Ishikawa (cell line): ENCODE measurements around the gene NDUFS1.

Experiments used
- CREB1 ChIP-seq: IDR thresholded peaks from 2 replicates; pipeline ENCODE4 v1.6.1; 2012; ENCODE audit warnings: low read depth
- EP300 ChIP-seq: IDR thresholded peaks from 2 replicates; pipeline ENCODE4 v1.6.1; 2012; ENCODE audit warnings: borderline replicate concordance
- FOXM1 ChIP-seq: IDR thresholded peaks from 2 replicates; pipeline ENCODE4 v1.6.1; 2012; ENCODE audit warnings: low read depth, borderline replicate concordance
- RAD21 ChIP-seq: IDR thresholded peaks from 2 replicates; pipeline ENCODE4 v1.6.1; 2012; ENCODE audit warnings: low read depth
- TAF1 ChIP-seq: IDR thresholded peaks from 2 replicates; pipeline ENCODE4 v1.6.1; 2012; ENCODE audit warnings: low read depth, mild to moderate bottlenecking
- TEAD4 ChIP-seq: IDR thresholded peaks from 2 replicates; pipeline ENCODE4 v1.6.1; 2012
- YY1 ChIP-seq: IDR thresholded peaks from 2 replicates; pipeline ENCODE4 v1.6.1; 2012; ENCODE audit warnings: low read depth
- ZBTB7A ChIP-seq: IDR thresholded peaks from 2 replicates; pipeline ENCODE4 v1.6.1; 2012; ENCODE audit warnings: low read depth
- TF ChIP-seq, protein P1 (sequence below): IDR thresholded peaks from 2 replicates; pipeline ENCODE4 v1.6.1; 2012; ENCODE audit warnings: low read depth, mild to moderate bottlenecking
- TF ChIP-seq, protein P2 (sequence below): IDR thresholded peaks from 2 replicates; pipeline ENCODE4 v1.6.1; 2012

DNA sequence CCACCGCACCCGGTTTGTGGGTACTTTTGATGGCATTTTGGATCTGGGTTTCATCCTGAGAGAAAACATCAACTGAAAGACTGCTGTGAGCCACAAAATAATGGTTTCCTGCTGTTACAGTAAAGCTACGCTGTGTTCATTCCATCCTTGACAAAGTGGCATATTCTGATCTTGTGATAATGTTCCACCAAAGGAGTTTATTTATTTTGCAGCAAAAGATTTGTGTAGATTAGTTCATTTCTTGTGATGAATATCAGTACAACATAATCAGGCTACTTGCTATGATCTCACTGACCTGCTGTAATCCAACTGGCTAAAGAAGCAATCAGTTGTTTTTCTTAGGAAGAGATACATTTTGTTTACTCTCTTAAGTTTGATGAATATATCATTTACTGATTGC lies 45.5 kb upstream of the NDUFS1 start:
- TF ChIP-seq EP300 = no peak
- TF ChIP-seq TAF1 = no peak
- TF ChIP-seq, protein P1, sequence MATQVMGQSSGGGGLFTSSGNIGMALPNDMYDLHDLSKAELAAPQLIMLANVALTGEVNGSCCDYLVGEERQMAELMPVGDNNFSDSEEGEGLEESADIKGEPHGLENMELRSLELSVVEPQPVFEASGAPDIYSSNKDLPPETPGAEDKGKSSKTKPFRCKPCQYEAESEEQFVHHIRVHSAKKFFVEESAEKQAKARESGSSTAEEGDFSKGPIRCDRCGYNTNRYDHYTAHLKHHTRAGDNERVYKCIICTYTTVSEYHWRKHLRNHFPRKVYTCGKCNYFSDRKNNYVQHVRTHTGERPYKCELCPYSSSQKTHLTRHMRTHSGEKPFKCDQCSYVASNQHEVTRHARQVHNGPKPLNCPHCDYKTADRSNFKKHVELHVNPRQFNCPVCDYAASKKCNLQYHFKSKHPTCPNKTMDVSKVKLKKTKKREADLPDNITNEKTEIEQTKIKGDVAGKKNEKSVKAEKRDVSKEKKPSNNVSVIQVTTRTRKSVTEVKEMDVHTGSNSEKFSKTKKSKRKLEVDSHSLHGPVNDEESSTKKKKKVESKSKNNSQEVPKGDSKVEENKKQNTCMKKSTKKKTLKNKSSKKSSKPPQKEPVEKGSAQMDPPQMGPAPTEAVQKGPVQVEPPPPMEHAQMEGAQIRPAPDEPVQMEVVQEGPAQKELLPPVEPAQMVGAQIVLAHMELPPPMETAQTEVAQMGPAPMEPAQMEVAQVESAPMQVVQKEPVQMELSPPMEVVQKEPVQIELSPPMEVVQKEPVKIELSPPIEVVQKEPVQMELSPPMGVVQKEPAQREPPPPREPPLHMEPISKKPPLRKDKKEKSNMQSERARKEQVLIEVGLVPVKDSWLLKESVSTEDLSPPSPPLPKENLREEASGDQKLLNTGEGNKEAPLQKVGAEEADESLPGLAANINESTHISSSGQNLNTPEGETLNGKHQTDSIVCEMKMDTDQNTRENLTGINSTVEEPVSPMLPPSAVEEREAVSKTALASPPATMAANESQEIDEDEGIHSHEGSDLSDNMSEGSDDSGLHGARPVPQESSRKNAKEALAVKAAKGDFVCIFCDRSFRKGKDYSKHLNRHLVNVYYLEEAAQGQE = no peak
- TF ChIP-seq, protein P2, sequence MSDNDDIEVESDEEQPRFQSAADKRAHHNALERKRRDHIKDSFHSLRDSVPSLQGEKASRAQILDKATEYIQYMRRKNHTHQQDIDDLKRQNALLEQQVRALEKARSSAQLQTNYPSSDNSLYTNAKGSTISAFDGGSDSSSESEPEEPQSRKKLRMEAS = no peak
- TF ChIP-seq FOXM1 = no peak
- TF ChIP-seq RAD21 = no peak
- TF ChIP-seq ZBTB7A = no peak
- no peak for TF ChIP-seq CREB1
- TF ChIP-seq TEAD4 = no peak
- TF ChIP-seq YY1 = no peak
